ENCODE results near the gene KRTAP13-1. TPM values are rescaled to one million over a fixed set of nuclear protein-coding genes. Genes with fewer than 3 reads are reported as not detected.

The KRTAP13-1 gene, protein sequence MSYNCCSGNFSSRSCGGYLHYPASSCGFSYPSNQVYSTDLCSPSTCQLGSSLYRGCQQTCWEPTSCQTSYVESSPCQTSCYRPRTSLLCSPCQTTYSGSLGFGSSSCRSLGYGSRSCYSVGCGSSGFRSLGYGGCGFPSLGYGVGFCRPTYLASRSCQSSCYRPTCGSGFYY
- not detected for total RNA-seq
- not detected for polyA plus RNA-seq

DNA sequence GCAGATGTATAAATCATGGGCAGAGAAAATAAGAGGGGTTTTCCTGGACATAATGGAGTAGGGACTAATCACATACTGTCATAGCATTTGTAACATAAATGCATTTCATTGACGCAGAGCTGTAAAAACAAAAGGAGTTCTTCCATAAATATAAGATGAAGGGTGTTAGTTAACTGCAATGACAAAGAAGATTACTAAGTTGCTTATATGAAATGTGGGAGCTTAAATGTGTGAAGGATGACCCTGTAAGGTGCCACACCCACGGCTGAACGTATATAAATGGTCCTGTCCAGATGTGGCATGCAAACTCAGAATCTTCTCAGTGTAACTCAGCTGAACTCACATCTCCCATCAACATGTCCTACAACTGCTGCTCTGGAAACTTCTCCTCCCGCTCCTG, at the start of gene KRTAP13-1:
Gene KRTAP13-1 (plus strand): TSS at position 301 of the 400 bp plus-strand sequence. CDS start 56 bp downstream, at position 357.
- H3K9me3 Mint-ChIP-seq = peaks cover 0 to 5% (median 0%) of the 10 kb centered on the region in 7 donors
- H3K27ac Mint-ChIP-seq = no peak within 1 kb of the TSS
- no peak within 1 kb of the TSS for H3K4me3 ChIP-seq (ENCODE audit: low read depth, low read length)
- H3K4me1 ChIP-seq (ENCODE audit: control insufficient read depth, insufficient read depth, low read length, poor library complexity, severe bottlenecking) = no peaks in the 10 kb centered on the region
- no peaks in the 10 kb centered on the region for H3K27me3 ChIP-seq (ENCODE audit: control insufficient read depth, insufficient read depth, low read length)
- no peaks in the 10 kb centered on the region for H3K27me3 Mint-ChIP-seq
- no peak within 1 kb of the TSS for H3K27ac ChIP-seq (ENCODE audit: insufficient read depth, low read length, poor library complexity, severe bottlenecking)
- H3K36me3 Mint-ChIP-seq = no peaks in the 10 kb centered on the region
- H3K4me3 Mint-ChIP-seq = no peak within 1 kb of the TSS
- H3K4me1 Mint-ChIP-seq = no peaks in the 10 kb centered on the region
- no peaks in the 10 kb centered on the region for H3K36me3 ChIP-seq (ENCODE audit: control insufficient read depth, insufficient read depth, low read length)
- DNase-seq (no peak), ATAC-seq (ENCODE audit: low read depth in 2 of 2) (no peak)
- H3K9me3 ChIP-seq (ENCODE audit: control insufficient read depth in 2 of 2, low read length in 2 of 2) = no peaks in the 10 kb centered on the region

DNA sequence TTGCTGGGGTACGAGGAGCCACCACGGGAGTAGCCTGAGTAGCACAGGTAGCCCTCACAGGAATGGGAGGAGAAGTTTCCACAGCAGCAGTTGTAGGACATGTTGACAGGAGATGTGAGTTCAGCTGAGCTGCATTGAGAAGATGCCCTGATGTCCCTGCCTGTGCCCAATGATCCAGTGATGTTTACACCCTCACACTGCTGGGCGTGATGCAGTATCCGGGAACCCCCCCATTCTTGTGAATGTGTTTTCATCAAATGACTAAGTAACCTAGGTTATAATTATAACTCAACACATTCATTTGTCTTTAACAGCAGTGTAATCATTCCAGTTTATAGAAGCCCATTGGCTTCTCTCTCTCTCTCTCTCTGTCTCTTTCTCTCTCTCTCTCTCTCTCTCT, 47.3 kb upstream of the KRTAP13-1 start, which contains the start of gene KRTAP23-1:
Gene KRTAP23-1 (minus strand): TSS at position 101 of the 400 bp plus-strand sequence. CDS start 0 bp downstream, at position 101.
- H3K4me3 ChIP-seq (ENCODE audit: low read depth, low read length) = no peak within 1 kb of the TSS
- DNase-seq (no peak), ATAC-seq (ENCODE audit: low read depth in 2 of 2) (no peak)
- peaks cover 0 to 3% (median 0%) of the 10 kb centered on the region in 7 donors for H3K9me3 Mint-ChIP-seq
- H3K27ac Mint-ChIP-seq = no peak within 1 kb of the TSS
- no peaks in the 10 kb centered on the region for H3K9me3 ChIP-seq (ENCODE audit: control insufficient read depth in 2 of 2, low read length in 2 of 2)
- H3K4me1 Mint-ChIP-seq = no peaks in the 10 kb centered on the region
- no peaks in the 10 kb centered on the region for H3K27me3 Mint-ChIP-seq
- no peak within 1 kb of the TSS for H3K4me3 Mint-ChIP-seq
- no peak within 1 kb of the TSS for H3K27ac ChIP-seq (ENCODE audit: insufficient read depth, low read length, poor library complexity, severe bottlenecking)
- H3K36me3 ChIP-seq (ENCODE audit: control insufficient read depth, insufficient read depth, low read length) = no peaks in the 10 kb centered on the region
- H3K4me1 ChIP-seq (ENCODE audit: control insufficient read depth, insufficient read depth, low read length, poor library complexity, severe bottlenecking) = no peaks in the 10 kb centered on the region
- H3K27me3 ChIP-seq (ENCODE audit: control insufficient read depth, insufficient read depth, low read length) = no peaks in the 10 kb centered on the region
- no peaks in the 10 kb centered on the region for H3K36me3 Mint-ChIP-seq

DNA sequence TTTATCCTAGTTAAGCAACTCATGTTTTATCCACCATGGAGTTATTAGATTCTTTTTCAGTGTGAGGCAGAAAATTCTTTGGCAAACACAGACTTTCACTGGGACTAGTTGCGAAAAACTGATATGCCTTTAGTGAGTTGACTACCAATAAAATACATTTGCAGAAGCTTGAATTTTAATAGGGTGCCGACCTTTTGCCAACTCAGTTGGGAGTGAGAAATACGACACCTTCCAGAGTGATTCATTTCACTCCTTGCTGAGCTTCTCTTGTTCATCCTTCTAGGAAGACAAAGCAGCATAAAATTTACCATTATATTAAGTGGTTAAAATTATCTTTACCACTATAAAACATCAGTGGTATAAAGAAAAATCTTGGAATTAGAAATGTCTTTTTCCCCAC, 46.3 kb upstream of the KRTAP13-1 start:
- Histone ChIP-seq H3K4me3 (ENCODE audit: low read depth, low read length) (no peak overlapping the region), H3K9me3 (ENCODE audit: control insufficient read depth in 2 of 2, low read length in 2 of 2) (no peaks in the 10 kb centered on the region), H3K36me3 (ENCODE audit: control insufficient read depth, insufficient read depth, low read length) (no peaks in the 10 kb centered on the region), H3K27ac (ENCODE audit: insufficient read depth, low read length, poor library complexity, severe bottlenecking) (no peak overlapping the region), H3K27me3 (ENCODE audit: control insufficient read depth, insufficient read depth, low read length) (no peaks in the 10 kb centered on the region), H3K4me1 (ENCODE audit: control insufficient read depth, insufficient read depth, low read length, poor library complexity, severe bottlenecking) (no peaks in the 10 kb centered on the region)
- H3K4me1 Mint-ChIP-seq = no peaks in the 10 kb centered on the region
- no peak for ATAC-seq (ENCODE audit: low read depth in 2 of 2)
- no peak overlapping the region for H3K27ac Mint-ChIP-seq
- peaks cover 0 to 3% (median 0%) of the 10 kb centered on the region in 7 donors for H3K9me3 Mint-ChIP-seq
- no peak overlapping the region for H3K4me3 Mint-ChIP-seq
- no peak for DNase-seq
- H3K36me3 Mint-ChIP-seq = no peaks in the 10 kb centered on the region
- H3K27me3 Mint-ChIP-seq = no peaks in the 10 kb centered on the region

DNA sequence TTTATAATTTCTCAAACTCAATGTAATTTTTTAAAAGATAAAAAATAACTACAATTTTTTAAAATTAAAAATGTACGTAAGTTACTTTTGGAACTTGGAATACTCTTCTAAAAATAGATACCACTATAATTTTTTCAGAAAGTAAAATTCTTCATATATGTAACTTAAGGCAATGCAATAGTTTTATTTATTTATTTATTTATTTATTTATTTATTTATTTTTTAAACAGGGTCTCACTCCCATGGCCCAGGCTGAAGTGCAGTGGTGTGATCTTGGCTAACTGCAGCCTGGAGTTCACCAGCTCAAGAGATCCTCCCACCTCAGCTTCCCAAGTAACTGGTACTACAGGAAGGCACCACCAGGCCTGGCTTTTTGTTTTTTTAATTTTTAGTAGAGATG, 44.3 kb upstream of the KRTAP13-1 start:
- Mint-ChIP-seq H3K27ac (no peak overlapping the region), H3K36me3 (no peaks in the 10 kb centered on the region)

DNA sequence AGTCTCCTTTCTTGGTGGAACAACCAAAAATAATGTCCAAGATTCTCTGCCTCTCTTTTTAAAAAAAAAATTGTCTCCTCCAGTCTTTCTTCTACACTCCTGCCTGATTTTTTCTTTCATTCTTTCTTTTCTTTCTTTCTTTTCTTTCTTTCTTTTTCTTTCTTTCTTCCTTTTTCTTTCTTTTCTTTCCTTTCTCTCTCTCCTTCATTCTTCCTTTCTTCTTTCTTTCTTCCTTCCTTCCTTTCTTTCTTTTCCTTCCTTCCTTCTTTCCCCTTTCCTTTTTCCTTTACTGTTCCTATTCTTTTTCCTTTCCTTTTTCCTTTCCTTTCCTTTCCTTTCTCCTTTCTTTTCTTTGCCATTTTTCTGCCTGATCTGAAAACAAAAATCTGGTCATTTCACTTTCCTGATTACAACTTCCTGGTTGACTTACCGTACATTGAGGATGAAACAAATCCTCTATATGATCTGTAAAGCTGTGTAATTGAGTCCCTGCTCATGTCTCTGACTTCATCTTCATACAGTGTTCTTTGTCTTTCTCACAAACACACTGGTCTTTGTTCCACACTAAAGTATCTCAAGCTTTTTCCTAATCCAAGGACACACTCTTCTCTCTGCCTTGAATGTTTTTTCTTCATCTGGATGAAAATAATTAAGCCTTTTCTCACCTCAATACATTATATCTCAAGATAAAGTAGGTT, 41.4 kb upstream of the KRTAP13-1 start:
- no peak for ATAC-seq (ENCODE audit: low read depth in 2 of 2)
- DNase-seq = no peak
- H3K36me3 Mint-ChIP-seq = no peaks in the 10 kb centered on the region
- H3K9me3 ChIP-seq (ENCODE audit: control insufficient read depth in 2 of 2, low read length in 2 of 2) = no peaks in the 10 kb centered on the region
- no peak overlapping the region for H3K27ac Mint-ChIP-seq
- no peak overlapping the region for H3K27ac ChIP-seq (ENCODE audit: insufficient read depth, low read length, poor library complexity, severe bottlenecking)
- no peaks in the 10 kb centered on the region for H3K4me1 ChIP-seq (ENCODE audit: control insufficient read depth, insufficient read depth, low read length, poor library complexity, severe bottlenecking)
- no peaks in the 10 kb centered on the region for H3K4me1 Mint-ChIP-seq
- no peaks in the 10 kb centered on the region for H3K27me3 Mint-ChIP-seq
- H3K4me3 Mint-ChIP-seq = no peak overlapping the region
- H3K9me3 Mint-ChIP-seq = peaks cover 0 to 5% (median 0%) of the 10 kb centered on the region in 7 donors
- H3K4me3 ChIP-seq (ENCODE audit: low read depth, low read length) = no peak overlapping the region
- H3K27me3 ChIP-seq (ENCODE audit: control insufficient read depth, insufficient read depth, low read length) = no peaks in the 10 kb centered on the region
- H3K36me3 ChIP-seq (ENCODE audit: control insufficient read depth, insufficient read depth, low read length) = no peaks in the 10 kb centered on the region

More for the DNA sequence above, 44.3 kb upstream of the KRTAP13-1 start:
- H3K27me3 ChIP-seq (ENCODE audit: control insufficient read depth, insufficient read depth, low read length) = no peaks in the 10 kb centered on the region
- H3K27ac ChIP-seq (ENCODE audit: insufficient read depth, low read length, poor library complexity, severe bottlenecking) = no peak overlapping the region
- H3K27me3 Mint-ChIP-seq = no peaks in the 10 kb centered on the region
- no peak overlapping the region for H3K4me3 Mint-ChIP-seq
- no peaks in the 10 kb centered on the region for H3K9me3 ChIP-seq (ENCODE audit: control insufficient read depth in 2 of 2, low read length in 2 of 2)
- no peaks in the 10 kb centered on the region for H3K4me1 ChIP-seq (ENCODE audit: control insufficient read depth, insufficient read depth, low read length, poor library complexity, severe bottlenecking)
- no peak overlapping the region for H3K4me3 ChIP-seq (ENCODE audit: low read depth, low read length)
- H3K4me1 Mint-ChIP-seq = no peaks in the 10 kb centered on the region
- ATAC-seq (ENCODE audit: low read depth in 2 of 2) (no peak), DNase-seq (no peak)
- H3K36me3 ChIP-seq (ENCODE audit: control insufficient read depth, insufficient read depth, low read length) = no peaks in the 10 kb centered on the region
- H3K9me3 Mint-ChIP-seq = peaks cover 0 to 5% (median 0%) of the 10 kb centered on the region in 7 donors

DNA sequence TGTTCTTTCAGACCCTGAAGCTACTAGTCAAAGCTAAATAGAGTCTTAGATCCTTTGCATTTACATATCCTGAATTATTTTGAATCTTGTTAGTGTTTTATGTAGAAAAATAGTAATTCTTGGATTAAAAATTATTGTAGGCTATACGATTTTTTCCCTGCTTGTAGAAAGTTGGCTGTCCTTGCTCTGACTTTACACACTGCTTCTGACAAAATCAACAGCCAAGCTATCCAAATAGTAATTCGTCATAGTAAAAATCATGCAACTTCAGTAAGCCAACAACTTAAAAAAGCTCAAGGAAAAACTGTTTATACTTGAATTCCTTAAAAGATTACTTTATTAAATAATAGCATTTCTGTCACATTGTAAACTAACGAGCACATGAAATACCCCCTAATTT, 39.9 kb upstream of the KRTAP13-1 start:
- H3K36me3 Mint-ChIP-seq = no peaks in the 10 kb centered on the region
- no peak overlapping the region for H3K4me3 Mint-ChIP-seq
- no peaks in the 10 kb centered on the region for H3K9me3 ChIP-seq (ENCODE audit: control insufficient read depth in 2 of 2, low read length in 2 of 2)
- ATAC-seq (ENCODE audit: low read depth in 2 of 2) (no peak), DNase-seq (no peak)
- no peak overlapping the region for H3K4me3 ChIP-seq (ENCODE audit: low read depth, low read length)
- no peaks in the 10 kb centered on the region for H3K27me3 ChIP-seq (ENCODE audit: control insufficient read depth, insufficient read depth, low read length)
- no peaks in the 10 kb centered on the region for H3K4me1 Mint-ChIP-seq
- no peaks in the 10 kb centered on the region for H3K36me3 ChIP-seq (ENCODE audit: control insufficient read depth, insufficient read depth, low read length)
- H3K27me3 Mint-ChIP-seq = no peaks in the 10 kb centered on the region
- peaks cover 0 to 2% (median 0%) of the 10 kb centered on the region in 7 donors for H3K9me3 Mint-ChIP-seq
- no peak overlapping the region for H3K27ac ChIP-seq (ENCODE audit: insufficient read depth, low read length, poor library complexity, severe bottlenecking)
- no peaks in the 10 kb centered on the region for H3K4me1 ChIP-seq (ENCODE audit: control insufficient read depth, insufficient read depth, low read length, poor library complexity, severe bottlenecking)
- H3K27ac Mint-ChIP-seq = no peak overlapping the region

DNA sequence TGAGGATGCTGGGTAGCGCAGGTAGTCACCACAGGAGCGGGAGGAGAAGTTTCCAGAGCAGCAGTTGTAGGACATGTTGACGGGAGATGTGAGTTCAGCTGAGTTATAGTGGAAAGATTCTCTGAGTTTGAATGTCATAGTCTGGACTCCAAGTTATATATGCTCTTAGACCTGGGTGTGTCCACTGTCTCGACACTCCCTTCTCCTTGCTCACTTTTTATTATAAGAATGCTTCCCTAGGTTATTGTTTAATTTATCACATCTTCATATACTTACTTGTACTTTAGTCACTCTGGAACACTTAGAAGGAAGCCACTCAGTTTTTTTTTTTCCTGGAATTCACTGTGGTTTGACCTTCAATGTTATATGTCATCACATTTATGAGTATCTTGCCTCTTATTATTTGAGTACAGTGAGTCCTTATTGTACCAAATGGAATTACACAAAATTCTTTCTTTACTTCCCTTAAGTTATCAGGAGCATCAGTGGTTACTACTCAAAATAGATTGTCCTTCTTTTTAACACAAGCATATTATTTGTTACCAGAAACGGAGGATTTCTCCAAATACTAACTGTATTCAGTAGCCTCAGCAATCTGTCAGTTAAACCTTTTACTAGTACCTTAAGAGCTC, 23.6 kb upstream of the KRTAP13-1 start, which contains the start of gene KRTAP13-2:
Gene KRTAP13-2 (minus strand): TSS at position 133 of the 632 bp plus-strand sequence. CDS start 58 bp downstream, at position 75.
- no peaks in the 10 kb centered on the region for H3K9me3 ChIP-seq (ENCODE audit: control insufficient read depth in 2 of 2, low read length in 2 of 2)
- ATAC-seq (ENCODE audit: low read depth in 2 of 2) (no peak), DNase-seq (no peak)
- no peaks in the 10 kb centered on the region for H3K27me3 ChIP-seq (ENCODE audit: control insufficient read depth, insufficient read depth, low read length)
- H3K36me3 ChIP-seq (ENCODE audit: control insufficient read depth, insufficient read depth, low read length) = no peaks in the 10 kb centered on the region
- Mint-ChIP-seq H3K36me3 (no peaks in the 10 kb centered on the region), H3K27ac (no peak within 1 kb of the TSS), H3K4me3 (no peak within 1 kb of the TSS), H3K4me1 (no peaks in the 10 kb centered on the region), H3K27me3 (no peaks in the 10 kb centered on the region), H3K9me3 (peaks cover 0 to 5% (median 3%) of the 10 kb centered on the region in 7 donors)
- no peak within 1 kb of the TSS for H3K4me3 ChIP-seq (ENCODE audit: low read depth, low read length)
- H3K4me1 ChIP-seq (ENCODE audit: control insufficient read depth, insufficient read depth, low read length, poor library complexity, severe bottlenecking) = no peaks in the 10 kb centered on the region
- no peak within 1 kb of the TSS for H3K27ac ChIP-seq (ENCODE audit: insufficient read depth, low read length, poor library complexity, severe bottlenecking)

Measured in CD4-positive, CD25-positive, alpha-beta regulatory T cell (primary cell).